ENCODE results near the gene MED7.
A peak's percentile ranks its signal among the peaks of the same experiment; 100 is the strongest.

MED7 gene

DNA sequence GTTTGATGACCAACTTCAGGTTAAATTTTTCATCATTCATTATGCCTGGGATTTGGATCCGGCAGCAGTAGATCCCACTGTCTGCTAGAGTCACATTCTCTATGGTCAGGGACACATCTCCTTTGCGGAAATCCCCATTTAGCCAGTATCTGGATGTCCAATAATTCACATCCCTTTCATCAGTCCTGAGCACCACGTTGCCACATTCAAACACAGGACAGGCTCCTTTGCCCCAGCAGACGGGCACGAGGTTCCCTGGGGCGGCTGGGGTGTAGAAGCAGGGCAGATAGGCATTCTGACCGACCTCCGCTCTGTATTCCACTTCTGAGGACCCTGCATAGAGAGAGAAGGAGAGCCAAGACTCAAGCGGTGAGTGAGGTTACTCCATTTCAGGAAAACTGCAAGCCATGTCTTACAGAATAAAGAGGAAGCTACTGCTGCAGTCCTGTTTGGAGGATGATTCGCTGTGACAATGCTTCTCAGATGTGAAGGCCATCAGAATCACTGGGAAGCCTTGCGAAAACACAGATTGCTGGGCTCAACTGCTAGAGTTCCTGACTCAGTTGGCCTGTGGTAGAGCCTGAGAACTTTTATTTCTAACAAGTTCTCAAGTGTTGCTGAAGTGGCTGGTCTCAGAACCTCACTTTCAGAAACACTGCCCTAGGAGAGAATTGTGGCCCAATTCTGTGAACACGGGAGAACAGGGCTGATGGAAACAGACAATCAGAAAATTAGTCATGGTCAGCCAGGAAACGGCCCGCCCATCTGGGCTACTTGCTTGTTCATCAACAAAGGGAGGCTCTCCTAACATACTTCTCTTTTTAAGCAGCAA lies 35.8 kb downstream of the MED7 start:
- peak; percentile 22 for DNase-seq (ENCODE audit: low spot score)

DNA sequence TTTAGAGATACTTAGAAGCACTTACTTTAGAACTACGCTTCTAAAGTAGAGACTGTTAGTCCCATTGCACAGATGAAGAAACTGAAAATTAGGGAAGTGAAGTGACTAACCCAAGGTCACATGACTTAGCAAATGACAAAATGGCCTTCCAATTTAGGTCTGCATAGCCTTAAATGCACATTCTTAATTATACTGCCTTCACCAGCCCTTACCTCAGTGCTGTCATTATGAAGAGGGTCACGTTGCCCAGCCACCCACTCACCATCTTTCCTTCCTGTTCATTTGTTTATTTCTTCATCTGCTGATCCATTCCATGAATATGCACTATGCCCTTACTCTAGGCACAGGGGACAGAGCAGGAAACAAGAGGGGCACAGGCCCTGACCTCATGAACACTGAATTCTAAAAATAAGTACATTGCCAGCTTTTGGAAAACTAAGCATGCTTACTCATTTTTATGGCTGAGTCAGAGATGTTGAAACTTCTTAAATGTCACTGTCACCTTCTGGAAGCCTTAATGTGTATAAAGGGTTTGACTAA lies 42.5 kb downstream of the MED7 start:
- no peak for DNase-seq (ENCODE audit: low spot score)

DNA sequence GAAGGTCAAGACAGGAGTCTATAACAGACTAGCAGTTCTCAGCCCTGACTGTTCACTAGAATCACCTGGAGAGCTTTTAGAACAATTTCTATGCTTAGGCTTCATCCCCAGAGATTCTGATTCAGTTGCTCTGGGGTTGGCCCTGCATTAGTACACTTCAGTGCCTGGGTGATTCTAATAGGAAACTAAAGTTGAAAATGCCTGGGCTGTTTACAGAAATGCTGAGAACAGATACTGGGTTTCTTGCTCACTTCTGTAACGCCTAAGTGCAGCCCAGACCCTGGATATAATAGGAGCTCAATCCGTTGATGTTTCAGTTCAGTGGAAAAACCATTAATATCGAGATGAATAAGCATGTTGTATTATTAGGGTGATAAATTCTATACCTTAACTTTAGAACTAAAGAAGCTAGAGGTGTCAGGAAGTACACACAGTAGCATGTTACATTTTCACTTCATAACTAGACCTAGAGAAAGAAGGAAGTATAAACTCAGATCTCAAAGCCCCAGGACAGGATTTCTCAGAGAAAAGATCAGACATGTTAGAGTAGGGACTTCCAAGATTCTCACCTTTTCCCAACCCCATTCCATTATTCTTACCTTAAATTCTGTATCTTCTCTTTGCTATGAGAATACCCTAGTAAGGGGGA lies 54.2 kb downstream of the MED7 start:
- DNase-seq (ENCODE audit: low spot score), result no peak

All from globus pallidus (tissue), 1 donor.